SK-N-SH (cell line): ENCODE results near the gene ZEB2.

Source experiments
- ELF1 ChIP-seq: IDR thresholded peaks from 2 replicates; pipeline ENCODE4 v1.4.0; 2012
- EP300 ChIP-seq, 2 experiments: IDR thresholded peaks; 2 replicates each; pipeline versions ENCODE4 v1.4.0 to v1.6.1; 2012; ENCODE audit warnings: borderline replicate concordance in 1 of 2, low read depth in 1 of 2, low read length in 1 of 2
- FOXM1 ChIP-seq: IDR thresholded peaks from 2 replicates; pipeline ENCODE4 v1.4.0; 2012; ENCODE audit warnings: low read depth, mild to moderate bottlenecking
- JUND ChIP-seq: IDR thresholded peaks from 2 replicates; pipeline ENCODE4 v1.4.0; 2012
- POLR2AphosphoS5 ChIP-seq: IDR thresholded peaks from 2 replicates; pipeline ENCODE4 v1.6.1; 2012; ENCODE audit warnings: low read depth, low read length
- SIN3A ChIP-seq: IDR thresholded peaks from 2 replicates; pipeline ENCODE4 v1.6.1; 2012; ENCODE audit warnings: low read depth, mild to moderate bottlenecking, low read length, moderate library complexity, borderline replicate concordance
- SMC3 ChIP-seq: IDR thresholded peaks from 2 replicates; pipeline ENCODE4 v1.6.1; 2012; ENCODE audit warnings: low read depth, low read length, improper control_type of control experiment
- TCF12 ChIP-seq: IDR thresholded peaks from 2 replicates; pipeline ENCODE4 v1.4.0; 2012
- YY1 ChIP-seq: IDR thresholded peaks from 2 replicates; pipeline ENCODE4 v1.4.0; 2012; ENCODE audit warnings: low read depth, mild to moderate bottlenecking
- TF ChIP-seq, protein P1 (sequence below): IDR thresholded peaks from 2 replicates; pipeline ENCODE4 v1.4.0; 2012; ENCODE audit warnings: low read depth
- TF ChIP-seq, protein P2 (sequence below): fragments of 200-600 bp; sonication (generic); IDR thresholded peaks from 2 replicates; pipeline ENCODE4 v1.6.1; 2017; ENCODE audit warnings: antibody characterized with exemption, mild to moderate bottlenecking, moderate library complexity
- TF ChIP-seq, protein P3 (sequence below): IDR thresholded peaks from 2 replicates; pipeline ENCODE4; 2012
- TF ChIP-seq, protein P4 (sequence below): fragments of 150-350 bp; IDR thresholded peaks from 2 replicates; pipeline ENCODE4 v1.6.1; 2017; ENCODE audit warnings: antibody characterized with exemption, low read length, low read depth, borderline replicate concordance

DNA sequence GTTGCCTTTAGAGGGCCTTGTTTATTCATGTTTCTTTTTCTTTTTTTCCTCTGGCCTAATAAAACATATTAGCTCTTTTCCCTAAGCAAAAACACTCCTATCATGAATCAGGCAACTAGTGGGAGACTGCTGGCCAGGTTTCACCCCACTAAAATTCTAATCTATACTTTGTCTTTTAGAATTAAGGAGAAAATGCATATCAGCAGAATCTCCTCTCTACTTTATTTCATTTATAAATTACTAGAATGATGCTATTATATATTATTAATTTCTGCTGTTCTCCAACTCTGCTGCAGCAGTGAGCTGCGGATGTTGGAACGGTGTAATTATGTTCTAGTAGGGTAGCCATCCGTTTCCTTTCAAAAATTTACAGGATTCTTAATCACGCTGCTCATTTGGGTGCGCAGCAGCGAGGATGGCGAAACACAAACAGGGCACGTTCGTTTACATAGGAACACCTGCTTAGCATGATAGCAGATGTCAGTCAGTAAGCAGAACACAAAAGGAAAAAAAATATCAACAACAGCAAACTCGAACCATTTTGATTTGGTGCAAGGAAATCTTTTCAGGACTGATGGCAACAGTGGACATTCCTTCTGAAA, 30.5 kb downstream of the ZEB2 start:
- TF ChIP-seq TCF12 (no peak), SIN3A (no peak), YY1 (no peak), POLR2AphosphoS5 (no peak), SMC3 (no peak), ELF1 (no peak), EP300 (IDR thresholded peaks at IDR 0.05; ENCODE audit: borderline replicate concordance in 1 of 2, low read depth in 1 of 2, low read length in 1 of 2) (no peak), JUND (no peak), FOXM1 (no peak)
- TF ChIP-seq, protein P1, sequence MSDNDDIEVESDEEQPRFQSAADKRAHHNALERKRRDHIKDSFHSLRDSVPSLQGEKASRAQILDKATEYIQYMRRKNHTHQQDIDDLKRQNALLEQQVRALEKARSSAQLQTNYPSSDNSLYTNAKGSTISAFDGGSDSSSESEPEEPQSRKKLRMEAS = no peak
- TF ChIP-seq, protein P2, sequence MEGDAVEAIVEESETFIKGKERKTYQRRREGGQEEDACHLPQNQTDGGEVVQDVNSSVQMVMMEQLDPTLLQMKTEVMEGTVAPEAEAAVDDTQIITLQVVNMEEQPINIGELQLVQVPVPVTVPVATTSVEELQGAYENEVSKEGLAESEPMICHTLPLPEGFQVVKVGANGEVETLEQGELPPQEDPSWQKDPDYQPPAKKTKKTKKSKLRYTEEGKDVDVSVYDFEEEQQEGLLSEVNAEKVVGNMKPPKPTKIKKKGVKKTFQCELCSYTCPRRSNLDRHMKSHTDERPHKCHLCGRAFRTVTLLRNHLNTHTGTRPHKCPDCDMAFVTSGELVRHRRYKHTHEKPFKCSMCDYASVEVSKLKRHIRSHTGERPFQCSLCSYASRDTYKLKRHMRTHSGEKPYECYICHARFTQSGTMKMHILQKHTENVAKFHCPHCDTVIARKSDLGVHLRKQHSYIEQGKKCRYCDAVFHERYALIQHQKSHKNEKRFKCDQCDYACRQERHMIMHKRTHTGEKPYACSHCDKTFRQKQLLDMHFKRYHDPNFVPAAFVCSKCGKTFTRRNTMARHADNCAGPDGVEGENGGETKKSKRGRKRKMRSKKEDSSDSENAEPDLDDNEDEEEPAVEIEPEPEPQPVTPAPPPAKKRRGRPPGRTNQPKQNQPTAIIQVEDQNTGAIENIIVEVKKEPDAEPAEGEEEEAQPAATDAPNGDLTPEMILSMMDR = no peak
- TF ChIP-seq, protein P3, sequence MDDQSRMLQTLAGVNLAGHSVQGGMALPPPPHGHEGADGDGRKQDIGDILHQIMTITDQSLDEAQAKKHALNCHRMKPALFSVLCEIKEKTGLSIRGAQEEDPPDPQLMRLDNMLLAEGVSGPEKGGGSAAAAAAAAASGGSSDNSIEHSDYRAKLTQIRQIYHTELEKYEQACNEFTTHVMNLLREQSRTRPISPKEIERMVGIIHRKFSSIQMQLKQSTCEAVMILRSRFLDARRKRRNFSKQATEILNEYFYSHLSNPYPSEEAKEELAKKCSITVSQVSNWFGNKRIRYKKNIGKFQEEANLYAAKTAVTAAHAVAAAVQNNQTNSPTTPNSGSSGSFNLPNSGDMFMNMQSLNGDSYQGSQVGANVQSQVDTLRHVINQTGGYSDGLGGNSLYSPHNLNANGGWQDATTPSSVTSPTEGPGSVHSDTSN = no peak
- TF ChIP-seq, protein P4, sequence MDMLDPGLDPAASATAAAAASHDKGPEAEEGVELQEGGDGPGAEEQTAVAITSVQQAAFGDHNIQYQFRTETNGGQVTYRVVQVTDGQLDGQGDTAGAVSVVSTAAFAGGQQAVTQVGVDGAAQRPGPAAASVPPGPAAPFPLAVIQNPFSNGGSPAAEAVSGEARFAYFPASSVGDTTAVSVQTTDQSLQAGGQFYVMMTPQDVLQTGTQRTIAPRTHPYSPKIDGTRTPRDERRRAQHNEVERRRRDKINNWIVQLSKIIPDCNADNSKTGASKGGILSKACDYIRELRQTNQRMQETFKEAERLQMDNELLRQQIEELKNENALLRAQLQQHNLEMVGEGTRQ = no peak
